ENCODE results near the gene MEN1. TPM values are rescaled to one million over a fixed set of nuclear protein-coding genes. Genes with fewer than 3 reads are reported as not detected.
A peak's percentile ranks its signal among the peaks of the same experiment; 100 is the strongest.

MEN1 gene
- total RNA-seq, 1 experiment from 2014 or later = 32.7 TPM

GRCh38 chr11:64796047-64796756 lies 14.1 kb downstream of the MEN1 start:
- Mint-ChIP-seq H3K27ac (ENCODE audit: unreplicated experiment) (no peak overlapping the region), H3K27me3 (ENCODE audit: insufficient read depth, unreplicated experiment) (no peaks in the 10 kb centered on the region), H3K4me3 (ENCODE audit: unreplicated experiment) (no peak overlapping the region), H3K9me3 (ENCODE audit: unreplicated experiment) (no peaks in the 10 kb centered on the region), H3K36me3 (ENCODE audit: insufficient read depth, unreplicated experiment) (no peaks in the 10 kb centered on the region), H3K4me1 (ENCODE audit: low read depth, unreplicated experiment) (no peaks in the 10 kb centered on the region)
- Histone ChIP-seq H3K4me3 (ENCODE audit: low read depth, low read length) (no peak overlapping the region), H3K9me3 (no peaks in the 10 kb centered on the region), H3K27me3 (replicated peaks; ENCODE audit: control insufficient read depth, insufficient read depth, low read length) (no peaks in the 10 kb centered on the region), H3K4me1 (peaks cover 4% of the 10 kb centered on the region; the same call in 1 of the 2 replicates), H3K36me3 (ENCODE audit: control insufficient read depth, insufficient read depth, low read length) (no peaks in the 10 kb centered on the region; the same call in 1 of the 2 replicates)
- no peak for TF ChIP-seq CTCF (IDR thresholded peaks at IDR 0.05; ENCODE audit: insufficient read depth in 1 of 2, low read depth in 1 of 2, low read length in 1 of 2, severe bottlenecking in 1 of 2, unreplicated experiment in 1 of 2)
- CTCF ChIA-PET = no interaction called here
- intact Hi-C loops (cut with micrococcal nuclease; ENCODE audit: unreplicated experiment) = no loop called here
- DNase-seq = peak in 1 of 2 experiments; percentile 36
- no TSS peak for BruUV-seq (replicated peaks)
- POLR2A ChIA-PET = no interaction called here

- POLR2A ChIA-PET = interaction anchor here (0.6 kb wide), 1 partner anchor 49 kb away, joined by 3 read pairs; no protein-coding TSS in a partner anchor
- CTCF ChIA-PET = no interaction called here
- no peak overlapping the region for H3K4me3 ChIP-seq (ENCODE audit: low read depth, low read length)
- Mint-ChIP-seq H3K4me1 (ENCODE audit: low read depth, unreplicated experiment) (no peaks in the 10 kb centered on the region), H3K27ac (ENCODE audit: unreplicated experiment) (no peak overlapping the region), H3K36me3 (ENCODE audit: insufficient read depth, unreplicated experiment) (no peaks in the 10 kb centered on the region), H3K27me3 (ENCODE audit: insufficient read depth, unreplicated experiment) (no peaks in the 10 kb centered on the region), H3K4me3 (ENCODE audit: unreplicated experiment) (no peak overlapping the region), H3K9me3 (ENCODE audit: unreplicated experiment) (no peaks in the 10 kb centered on the region)
- no peaks in the 10 kb centered on the region for H3K27me3 ChIP-seq (replicated peaks; ENCODE audit: control insufficient read depth, insufficient read depth, low read length)
- BruUV-seq (replicated peaks) = no TSS peak
- H3K36me3 ChIP-seq (ENCODE audit: control insufficient read depth, insufficient read depth, low read length) = no peaks in the 10 kb centered on the region; the same call in 1 of the 2 replicates
- no peak for TF ChIP-seq CTCF (IDR thresholded peaks at IDR 0.05; ENCODE audit: insufficient read depth in 1 of 2, low read depth in 1 of 2, low read length in 1 of 2, severe bottlenecking in 1 of 2, unreplicated experiment in 1 of 2)
- intact Hi-C loops (cut with micrococcal nuclease; ENCODE audit: unreplicated experiment) = no loop called here
- no peaks in the 10 kb centered on the region for H3K9me3 ChIP-seq
- peak in 1 of 2 experiments; percentile 29 for DNase-seq
- H3K4me1 ChIP-seq = peaks cover 4% of the 10 kb centered on the region; the same call in 1 of the 2 replicates
Measured at GRCh38 chr11:64794526-64794925, 15.8 kb downstream of the MEN1 start.

GRCh38 chr11:64793271-64794160 lies 16.8 kb downstream of the MEN1 start:
- H3K27me3 ChIP-seq (replicated peaks; ENCODE audit: control insufficient read depth, insufficient read depth, low read length) = no peaks in the 10 kb centered on the region
- intact Hi-C loops (cut with micrococcal nuclease; ENCODE audit: unreplicated experiment) = no loop called here
- no peak overlapping the region for H3K27ac Mint-ChIP-seq (ENCODE audit: unreplicated experiment)
- ChIA-PET POLR2A (interaction anchor here (0.9 kb wide), 1 partner anchor 15 kb away, joined by 3 read pairs; no protein-coding TSS in a partner anchor), CTCF (no interaction called here)
- peaks cover under 1% of the 10 kb centered on the region; the same call in 1 of the 2 replicates for H3K4me1 ChIP-seq
- no peak for TF ChIP-seq CTCF (IDR thresholded peaks at IDR 0.05; ENCODE audit: insufficient read depth in 1 of 2, low read depth in 1 of 2, low read length in 1 of 2, severe bottlenecking in 1 of 2, unreplicated experiment in 1 of 2)
- no peaks in the 10 kb centered on the region; the same call in 1 of the 2 replicates for H3K36me3 ChIP-seq (ENCODE audit: control insufficient read depth, insufficient read depth, low read length)
- H3K4me1 Mint-ChIP-seq (ENCODE audit: low read depth, unreplicated experiment) = no peaks in the 10 kb centered on the region
- peak in 1 of 2 experiments; percentile 26 for DNase-seq
- no peak overlapping the region for H3K4me3 Mint-ChIP-seq (ENCODE audit: unreplicated experiment)
- BruUV-seq (replicated peaks) = no TSS peak
- H3K9me3 Mint-ChIP-seq (ENCODE audit: unreplicated experiment) = no peaks in the 10 kb centered on the region
- H3K4me3 ChIP-seq (ENCODE audit: low read depth, low read length) = no peak overlapping the region
- no peaks in the 10 kb centered on the region for H3K36me3 Mint-ChIP-seq (ENCODE audit: insufficient read depth, unreplicated experiment)
- H3K27me3 Mint-ChIP-seq (ENCODE audit: insufficient read depth, unreplicated experiment) = no peaks in the 10 kb centered on the region
- H3K9me3 ChIP-seq = no peaks in the 10 kb centered on the region

Measured in Caco-2 (cell line).